Left renal cortex interstitium (tissue), 4 donors: ENCODE results near the gene ZNHIT1. TPM values are rescaled to one million over a fixed set of nuclear protein-coding genes. Genes with fewer than 3 reads are reported as not detected.

Experiments used
- DNase-seq, 4 donors: peaks; one replicate each; pipeline ENCODE4 v3.0.0-alpha.2; 2013; ENCODE audit warnings: low read depth in 4 of 4, low spot score in 2 of 4, missing footprints in 1 of 4
- polyA plus RNA-seq, 4 donors: library from polyadenylated mRNA; unstranded; fragments of 120-200 nt; gene quantifications; one replicate each; pipeline ENCODE4 v1.2.1, GENCODE V29; 2013; ENCODE audit not compliant: insufficient read length in 4 of 4

The ZNHIT1 gene
- polyA plus RNA-seq, 4 donors = 51.0 to 85.2 (median 71.8) TPM

DNA sequence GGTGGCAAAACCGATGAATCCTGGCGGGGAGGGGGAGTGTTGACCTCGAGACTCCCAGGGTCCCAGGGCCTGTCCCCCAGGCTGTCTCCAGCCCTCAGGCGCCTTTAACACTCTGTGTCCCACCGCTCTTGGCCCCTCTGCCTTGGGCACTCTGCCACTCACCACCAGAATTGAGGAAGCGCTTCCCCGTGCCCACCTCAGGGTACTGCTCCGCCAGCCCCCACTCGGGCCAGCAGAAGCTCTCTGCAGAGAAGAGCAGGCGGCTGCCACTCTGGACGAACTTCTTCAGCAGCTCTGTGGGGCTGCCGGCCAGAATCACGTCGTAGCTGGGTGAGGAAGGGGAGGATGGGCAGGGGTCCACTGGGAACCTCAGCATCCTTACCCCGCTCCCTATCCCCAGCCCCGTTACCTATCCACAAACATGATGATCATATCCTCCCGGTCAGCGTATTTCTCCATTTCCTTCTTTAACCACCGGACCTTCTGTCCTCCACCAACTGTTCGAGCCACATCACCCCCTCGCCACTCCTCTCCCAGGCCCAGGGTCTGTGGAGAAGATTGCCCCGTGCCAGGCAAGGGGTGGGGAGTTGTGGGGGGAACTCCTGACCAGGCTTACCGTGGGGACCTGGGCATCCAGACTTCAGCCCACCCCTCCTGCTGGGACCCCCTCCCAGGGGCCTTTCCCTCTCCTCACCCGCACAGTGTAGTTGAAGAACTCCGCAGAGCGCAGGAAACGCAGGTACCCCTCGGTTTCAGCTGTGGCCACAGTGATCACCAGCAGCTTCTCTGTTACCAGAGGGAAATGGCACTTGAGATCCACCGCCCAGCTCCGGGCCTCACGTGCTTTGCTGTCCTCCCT, 1.7 kb upstream of the ZNHIT1 start:
- DNase-seq = no peak

DNA sequence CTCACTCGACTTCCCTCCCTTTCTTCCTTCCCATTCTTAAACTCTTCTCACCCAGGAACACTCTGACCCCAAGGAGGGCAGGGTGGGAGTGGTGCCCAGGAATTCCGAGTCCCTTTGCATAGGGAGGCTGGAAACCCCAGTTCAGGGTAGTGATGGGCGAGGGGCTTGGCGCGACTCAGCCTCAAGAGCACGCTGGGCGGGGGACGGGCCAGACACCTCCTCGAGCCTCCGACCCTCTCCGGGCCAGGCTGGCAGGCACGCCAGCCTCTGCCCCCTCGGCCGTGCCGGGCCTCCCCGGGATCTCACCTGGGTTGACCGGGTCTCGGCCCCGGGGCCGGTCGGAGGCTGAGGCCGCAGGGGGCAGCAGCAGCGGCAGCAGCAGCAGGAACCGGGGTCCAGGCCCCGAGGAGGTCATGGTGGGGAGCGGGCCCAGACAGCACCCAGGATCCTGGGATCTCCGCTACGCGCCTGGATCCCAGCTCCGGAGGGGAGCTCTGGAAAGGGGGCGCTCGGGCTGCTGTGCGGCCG, 1.0 kb upstream of the ZNHIT1 start:
- no peak for DNase-seq

DNA sequence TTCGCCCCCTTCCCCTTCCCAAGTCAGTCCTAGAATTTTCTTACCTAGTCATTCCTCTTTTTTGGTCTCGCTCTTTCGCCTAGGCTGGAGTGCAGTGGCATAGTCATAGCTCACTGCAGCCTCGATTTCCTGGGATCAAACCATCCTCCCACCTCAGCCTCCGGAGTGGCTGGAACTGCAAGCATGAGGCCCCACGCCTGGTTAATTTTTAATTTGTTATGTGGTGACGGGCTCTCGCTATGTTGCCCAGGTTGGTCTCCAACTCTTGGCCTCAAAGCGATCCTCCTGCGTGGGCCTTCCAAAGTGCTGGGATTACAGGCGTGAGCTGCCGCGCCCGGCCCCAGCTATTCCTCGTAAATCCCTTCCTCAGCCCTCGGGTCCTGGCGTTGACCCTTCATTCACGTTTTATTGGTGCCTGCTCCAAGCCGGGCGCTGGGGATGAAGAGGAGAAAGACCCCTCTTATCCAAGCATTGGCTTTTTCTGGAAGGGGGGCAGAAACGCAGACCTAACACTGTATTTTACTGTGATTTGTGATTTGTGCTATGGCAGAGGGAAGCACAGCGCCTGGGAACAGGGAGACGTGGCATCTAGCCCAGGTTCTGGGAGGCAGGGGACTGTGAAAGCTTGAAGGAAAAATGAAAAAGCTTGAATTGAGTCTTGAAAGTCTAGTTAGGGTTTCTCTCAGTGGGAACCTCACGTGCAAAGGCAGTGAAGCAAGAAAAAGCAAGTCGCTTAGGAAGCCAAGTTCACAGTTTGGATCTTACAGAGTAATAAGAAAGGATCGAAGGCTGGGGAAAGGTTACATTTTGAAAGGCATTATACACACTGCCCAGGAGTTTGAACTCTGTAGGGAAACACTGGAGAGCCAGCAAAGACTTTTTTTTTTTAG, 516 bp downstream of the ZNHIT1 start:
- no peak for DNase-seq

DNA sequence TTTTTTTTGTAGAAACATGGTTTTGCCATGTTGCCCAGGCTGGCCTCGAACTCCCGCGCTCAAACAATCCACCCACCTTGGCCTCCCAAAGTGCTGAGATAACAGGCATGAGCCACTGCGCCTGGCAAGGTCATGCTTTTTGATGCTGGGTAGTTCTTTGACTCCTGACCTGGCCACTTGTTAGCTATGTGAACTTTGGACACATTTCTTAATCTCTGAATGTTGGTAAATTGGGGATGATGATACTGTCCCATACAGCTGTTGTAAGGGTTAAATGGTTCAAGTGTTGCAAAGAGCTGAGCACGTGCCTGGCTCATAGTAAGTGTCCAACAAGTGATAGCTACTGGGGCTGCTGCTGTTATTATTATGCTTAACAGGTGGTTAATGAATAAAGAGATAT, 2.3 kb downstream of the ZNHIT1 start:
- DNase-seq = no peak

DNA sequence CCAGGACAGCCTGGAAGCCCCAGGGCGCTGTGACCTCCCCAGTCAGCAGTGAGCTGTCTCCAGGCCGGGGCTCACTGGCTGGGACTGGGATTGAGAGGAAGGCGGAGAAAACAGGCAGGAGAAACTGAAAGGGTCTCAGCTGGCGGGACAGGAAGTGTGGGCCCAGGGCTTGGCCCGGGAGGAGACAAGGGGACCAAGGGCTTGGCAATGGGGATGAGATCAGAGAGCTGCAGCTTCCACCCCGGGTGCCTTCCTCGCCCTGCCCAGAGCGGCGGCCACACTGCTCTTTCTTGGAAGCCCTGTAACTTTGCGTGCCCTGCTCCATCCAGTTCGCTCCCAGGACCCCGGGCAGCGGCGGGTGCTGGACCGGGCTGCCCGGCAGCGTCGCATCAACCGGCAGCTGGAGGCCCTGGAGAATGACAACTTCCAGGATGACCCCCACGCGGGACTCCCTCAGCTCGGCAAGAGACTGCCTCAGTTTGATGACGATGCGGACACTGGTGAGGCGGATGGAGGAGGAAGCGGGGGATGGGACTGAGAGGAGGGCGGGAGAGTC, 4.4 kb downstream of the ZNHIT1 start:
- DNase-seq = no peak

DNA sequence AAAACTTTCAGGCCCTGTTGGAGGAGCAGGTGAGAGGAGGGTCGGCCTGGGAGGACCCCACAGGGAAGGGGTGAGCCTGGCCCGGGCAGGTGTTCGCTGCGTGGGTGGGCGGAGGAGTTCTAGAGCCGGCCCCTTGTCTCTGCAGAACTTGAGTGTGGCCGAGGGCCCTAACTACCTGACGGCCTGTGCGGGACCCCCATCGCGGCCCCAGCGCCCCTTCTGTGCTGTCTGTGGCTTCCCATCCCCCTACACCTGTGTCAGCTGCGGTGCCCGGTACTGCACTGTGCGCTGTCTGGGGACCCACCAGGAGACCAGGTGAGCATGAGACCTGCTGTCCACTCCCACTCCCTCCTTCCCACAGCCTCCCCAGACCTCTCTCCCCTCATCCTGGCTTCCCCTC, 5.6 kb downstream of the ZNHIT1 start:
- no peak for DNase-seq

DNA sequence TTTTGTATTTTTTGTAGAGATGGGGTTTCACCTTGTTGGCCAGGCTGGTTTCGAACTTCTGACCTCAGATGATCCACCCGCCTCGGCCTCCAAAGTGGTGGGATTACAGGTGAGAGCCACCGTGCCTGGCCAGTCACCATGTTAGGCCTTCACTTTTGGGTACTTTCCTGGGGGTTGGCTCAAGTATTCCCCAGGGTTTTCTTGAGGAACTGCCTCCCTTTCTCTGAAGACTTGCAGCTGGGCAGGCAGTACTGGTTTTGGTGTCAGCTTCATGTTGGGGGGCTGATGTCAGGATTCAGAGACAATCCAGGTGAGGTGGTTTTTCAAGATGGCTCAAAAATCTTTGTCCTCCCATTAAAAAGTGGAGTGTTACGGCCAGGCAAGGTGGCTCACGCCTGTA, 7.7 kb downstream of the ZNHIT1 start:
- DNase-seq = no peak

DNA sequence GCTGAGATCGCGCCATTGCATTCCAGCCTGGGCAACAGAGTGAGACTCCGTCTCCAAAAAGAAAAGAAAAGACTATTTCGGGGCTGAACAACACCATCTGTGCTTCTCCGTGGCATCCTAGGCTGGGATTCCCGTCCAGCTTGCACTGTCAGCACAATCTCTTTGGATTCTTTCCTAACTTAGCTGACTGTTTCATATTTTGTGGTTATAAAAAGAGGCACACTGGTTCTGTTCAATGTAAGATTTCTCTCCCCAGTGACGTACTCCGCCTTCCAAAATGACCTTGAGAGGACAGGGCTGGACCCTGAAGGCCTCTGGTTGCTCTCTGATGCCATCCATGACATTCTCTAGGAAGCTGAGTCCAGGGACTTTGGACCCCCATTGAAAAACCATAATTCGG, 8.8 kb downstream of the ZNHIT1 start:
- DNase-seq = no peak

DNA sequence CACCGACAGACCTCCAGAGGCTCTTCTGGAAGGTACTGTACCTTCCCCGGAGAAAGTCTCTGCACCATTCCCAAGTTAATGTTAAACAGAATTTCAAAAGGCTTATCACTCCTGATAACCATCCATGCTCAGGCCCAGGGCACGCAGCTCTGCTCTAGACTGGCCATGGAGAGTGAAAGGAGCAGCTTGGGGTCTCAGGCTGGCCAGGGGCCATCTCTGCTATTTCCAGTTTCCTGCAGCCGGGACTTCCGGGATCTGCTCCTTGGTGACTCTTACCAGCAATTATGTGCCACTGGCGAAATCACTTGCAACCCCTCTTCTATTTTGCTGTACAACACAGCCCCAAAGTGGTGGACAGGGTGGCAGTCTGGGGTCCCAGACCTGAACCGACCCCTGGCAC, 13.7 kb downstream of the ZNHIT1 start:
- no peak for DNase-seq

DNA sequence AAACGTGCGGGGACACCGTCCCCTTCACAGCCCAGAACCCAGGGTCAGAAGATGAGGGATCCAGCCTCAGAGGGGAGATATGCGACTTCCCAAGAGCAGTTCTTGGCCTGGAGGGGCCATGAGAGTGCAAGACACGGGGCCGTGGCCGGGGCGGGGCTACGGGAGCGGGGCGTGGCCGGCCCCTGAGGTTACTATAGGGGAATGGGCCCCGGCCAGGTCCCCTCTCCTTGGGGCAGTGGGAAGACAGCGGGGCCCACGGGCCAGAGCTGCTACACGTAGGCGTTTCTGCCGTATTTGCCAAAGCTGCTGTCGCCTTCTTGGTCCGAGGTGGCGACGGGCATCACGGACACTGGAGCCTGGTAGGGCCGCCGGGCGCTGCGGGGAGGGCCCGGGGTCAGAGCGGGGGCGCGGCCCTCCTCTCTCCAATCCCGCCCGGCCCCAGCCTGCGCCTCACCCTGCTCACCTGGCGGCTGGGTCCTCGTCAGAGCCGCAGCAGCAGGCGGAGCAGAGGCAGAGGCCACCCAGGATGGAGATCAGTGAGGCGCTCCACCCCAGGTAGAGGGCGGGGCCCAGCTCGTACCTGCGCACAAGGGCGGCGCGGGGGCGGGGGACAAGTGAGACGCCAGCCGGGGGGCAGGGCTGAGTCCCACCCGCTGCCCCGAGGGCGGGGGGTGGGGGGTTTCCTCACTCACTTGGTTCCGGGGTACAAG, 14.3 kb downstream of the ZNHIT1 start:
- no peak for DNase-seq

DNA sequence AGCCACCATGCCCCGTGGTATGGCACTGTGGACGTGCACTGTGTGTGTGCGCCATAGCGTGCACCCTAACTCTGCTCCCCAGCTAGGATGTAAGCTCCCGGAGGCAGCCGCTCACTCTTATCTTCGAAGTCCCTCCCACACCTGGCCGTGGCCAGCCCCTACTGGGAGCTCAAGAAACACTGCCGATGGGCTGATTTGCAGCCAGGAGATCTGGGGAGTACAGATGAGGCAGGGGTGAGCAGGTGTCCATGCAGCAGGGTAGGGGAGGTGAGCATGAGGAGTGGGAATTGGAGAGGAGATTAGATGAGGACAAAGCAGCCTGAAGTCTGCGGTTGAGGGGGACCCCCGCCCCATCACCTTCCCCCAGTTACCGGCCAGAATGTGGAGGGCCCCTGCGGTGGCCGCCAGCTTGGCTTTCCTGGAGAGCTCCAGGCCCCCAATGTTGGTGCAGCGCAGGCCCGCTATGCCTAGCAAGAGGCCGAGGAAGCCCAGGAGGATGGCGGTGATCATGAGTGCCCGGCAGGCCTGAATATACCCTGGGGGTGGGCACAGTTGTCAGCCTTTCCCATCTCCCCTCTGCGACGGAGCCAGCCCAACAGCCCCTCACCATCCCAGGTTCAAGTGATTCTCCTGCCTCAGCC, 16.1 kb downstream of the ZNHIT1 start:
- no peak for DNase-seq

DNA sequence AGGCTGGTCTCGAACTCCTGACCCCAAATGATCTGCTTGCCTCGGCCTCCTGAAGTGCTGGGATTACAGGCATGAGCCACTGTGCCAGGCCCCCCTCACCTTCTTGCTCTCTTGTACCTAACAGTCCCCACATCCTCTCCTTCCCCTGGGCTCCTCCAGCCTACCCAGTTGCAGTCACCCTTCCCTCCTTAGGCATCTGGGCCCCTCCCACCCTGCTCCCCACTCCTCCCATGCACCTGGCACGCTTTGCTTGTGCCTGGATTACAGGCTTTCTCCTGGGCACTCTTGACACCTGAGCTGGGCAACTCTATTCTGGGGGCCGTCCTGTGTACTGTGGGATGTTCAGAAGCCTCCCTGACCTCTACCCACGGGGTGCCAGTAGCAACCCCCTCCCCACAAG, 16.7 kb downstream of the ZNHIT1 start:
- DNase-seq = no peak

DNA sequence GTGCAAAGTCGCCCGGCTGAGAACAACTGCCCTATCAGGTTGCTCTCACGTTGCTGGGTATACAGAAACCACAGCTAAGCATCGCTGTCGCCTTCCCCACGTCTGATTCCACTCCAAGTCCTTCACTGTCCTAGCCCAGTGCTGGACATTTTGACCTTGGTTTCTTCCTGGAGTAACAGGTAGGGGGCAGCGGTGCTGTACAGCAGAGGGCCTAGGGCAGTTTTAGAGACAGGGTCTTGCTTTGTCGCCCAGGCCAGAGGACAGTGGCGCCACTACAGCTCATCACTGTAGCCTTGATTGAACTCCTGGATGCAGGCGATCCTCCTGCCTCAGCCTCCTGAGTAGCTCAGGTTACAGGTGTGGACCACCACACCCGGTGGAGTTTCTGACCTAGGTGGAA, 17.1 kb downstream of the ZNHIT1 start:
- no peak for DNase-seq

DNA sequence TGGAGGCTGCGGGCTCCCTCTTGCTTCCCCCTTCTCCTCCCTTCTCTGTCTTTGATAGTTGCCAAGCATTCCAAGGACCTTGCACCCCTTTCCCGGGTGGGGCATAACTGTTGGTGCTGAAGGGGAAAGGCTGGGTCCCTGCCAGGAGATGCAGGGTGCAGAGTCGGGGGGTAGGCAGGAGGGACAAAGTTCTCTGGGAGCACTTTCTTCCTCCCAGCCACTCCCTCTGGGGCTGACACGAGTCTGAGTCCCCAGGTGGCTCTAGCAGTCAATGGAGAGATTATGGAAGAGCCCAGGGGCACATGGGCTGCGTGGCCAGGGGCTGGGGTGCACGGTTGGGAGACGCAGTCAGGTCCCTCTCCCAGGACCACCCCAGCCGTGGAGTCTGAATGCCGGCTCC, 17.6 kb downstream of the ZNHIT1 start:
- DNase-seq = no peak

DNA sequence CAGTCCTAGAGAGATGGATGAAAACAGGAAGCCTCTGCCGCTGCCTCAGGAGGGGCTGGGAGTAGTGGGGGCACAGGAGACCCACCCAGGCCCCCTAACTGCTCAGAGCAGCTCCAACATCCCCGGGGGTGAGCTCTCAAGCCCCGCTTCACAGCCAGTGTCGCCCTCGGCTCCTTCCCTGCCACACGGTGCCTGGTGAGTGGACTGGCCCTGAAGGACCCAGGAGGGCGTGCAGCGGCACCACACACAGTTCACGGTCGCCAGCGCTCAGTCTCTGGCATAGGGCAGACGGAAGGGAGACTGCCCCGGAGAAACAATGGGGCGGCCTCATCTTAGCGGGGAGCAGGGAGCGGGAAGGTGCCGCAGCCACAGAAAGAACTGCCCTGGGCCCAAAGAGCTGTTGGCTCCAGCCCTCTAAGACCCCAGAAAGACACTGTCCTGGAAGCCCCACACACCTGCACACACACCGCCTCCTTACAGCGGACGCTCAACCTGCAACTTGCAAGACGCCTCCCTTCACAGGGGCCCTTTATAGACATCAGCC, 18.4 kb downstream of the ZNHIT1 start:
- DNase-seq = no peak

DNA sequence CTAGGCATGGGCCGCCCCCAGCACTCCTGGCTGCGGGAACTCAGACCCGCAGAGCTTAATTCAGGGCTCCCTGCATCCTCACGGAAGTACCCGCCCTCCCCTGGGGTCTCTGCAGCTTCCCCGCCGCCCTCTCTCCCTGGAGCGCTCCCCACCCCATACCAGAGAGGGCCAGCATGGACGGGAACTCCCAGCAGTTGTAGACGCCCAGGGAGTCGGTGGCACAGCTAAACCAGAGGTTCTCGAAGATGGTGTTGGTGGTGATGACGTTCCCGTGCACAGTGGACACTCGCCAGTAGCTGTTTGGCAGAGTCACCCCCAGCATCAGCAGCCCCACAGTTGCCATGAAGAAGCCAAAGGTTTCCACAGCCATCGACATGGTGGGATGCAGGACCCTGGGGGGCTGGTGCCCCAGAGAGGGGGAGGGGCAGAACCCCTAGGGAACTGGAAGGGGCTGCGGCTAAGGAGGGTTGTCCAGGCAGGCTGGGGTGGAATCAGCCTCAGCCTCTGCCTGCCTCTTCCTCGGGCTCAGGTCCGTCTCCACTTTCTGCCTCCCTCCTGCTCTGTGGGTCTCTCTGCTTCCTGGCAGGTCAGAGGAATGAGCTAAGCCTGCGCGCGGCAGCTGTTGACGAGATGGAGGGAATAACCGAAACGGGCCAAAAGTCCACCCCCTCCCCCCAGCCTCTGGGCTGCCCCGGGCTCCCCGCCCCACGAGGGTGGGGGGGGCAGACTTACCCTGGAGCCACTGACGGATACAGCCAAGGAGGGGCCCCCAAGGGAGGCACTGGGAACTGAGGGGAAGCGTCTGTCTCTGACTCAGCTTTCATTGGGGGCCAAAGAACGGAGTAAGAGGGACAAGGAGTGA, 19.5 kb downstream of the ZNHIT1 start, which contains the start of gene CLDN15:
Gene CLDN15 (minus strand): TSS at position 597 of the 862 bp plus-strand sequence. CDS start 221 bp downstream, at position 376.
- DNase-seq = no peak

DNA sequence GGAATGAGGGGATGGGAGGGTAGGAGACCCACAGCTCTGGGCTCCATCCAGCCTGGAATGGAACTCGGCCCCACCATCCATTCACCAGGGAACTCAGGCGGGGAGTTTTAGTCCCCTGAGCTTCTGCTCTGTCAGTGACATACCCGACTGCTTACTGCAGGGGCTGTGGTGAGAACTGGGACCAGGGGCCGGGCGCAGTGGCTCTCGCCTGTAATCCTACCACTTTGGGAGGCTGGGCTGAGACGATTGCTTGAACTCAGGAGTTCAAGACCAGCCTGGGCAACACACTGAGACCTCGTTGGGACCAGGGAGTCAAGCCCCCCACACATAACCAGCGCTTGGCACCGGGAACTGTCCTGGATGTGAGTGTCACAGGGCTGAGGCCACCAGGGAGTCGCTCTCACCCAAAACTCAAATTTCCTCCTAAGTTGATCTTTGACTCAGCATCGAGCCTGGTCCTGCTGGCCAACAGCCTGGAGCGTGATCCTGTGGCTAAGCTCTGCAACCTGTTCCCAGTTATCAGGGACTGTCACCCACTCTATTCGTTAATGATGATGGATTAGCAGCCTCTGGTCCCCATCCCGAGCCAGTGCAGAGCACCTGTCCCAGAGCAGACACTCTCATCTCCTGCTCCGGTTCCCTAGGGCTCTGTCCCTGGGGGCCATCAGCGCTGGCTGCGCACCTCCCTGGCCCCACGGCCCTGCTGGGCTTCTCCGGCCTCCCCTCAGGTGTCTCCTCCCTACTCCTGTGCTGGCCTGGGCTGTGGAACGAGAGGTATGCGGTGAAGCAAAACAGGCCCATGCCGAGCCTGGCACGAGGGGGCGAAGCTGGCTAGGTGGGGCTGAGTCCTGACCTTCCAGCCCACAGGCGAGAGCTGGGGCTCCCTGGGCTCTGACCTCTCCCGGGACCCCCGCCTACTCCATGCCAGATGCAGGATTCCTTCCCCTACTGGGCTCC, 20.5 kb downstream of the ZNHIT1 start:
- no peak for DNase-seq
